ENCODE measurements around the gene TOR1A.

Gene TOR1A

GRCh38 chr9:129822898-129823541, 916 bp downstream of the TOR1A start:
- H3K79me2 ChIP-seq (ENCODE audit: control insufficient read depth, low read length) = peaks cover 33% of the 10 kb centered on the region
- TF ChIP-seq CTCF (IDR thresholded peaks at IDR 0.05; ENCODE audit: low read depth, low read length, poor library complexity, severe bottlenecking) (no peak), EZH2phosphoT487 (IDR thresholded peaks at IDR 0.05; ENCODE audit: borderline replicate concordance, low read length) (no peak)
- H3K9me2 ChIP-seq (replicated peaks; ENCODE audit: control insufficient read depth, low read length) = no peaks in the 10 kb centered on the region
- no peaks in the 10 kb centered on the region for H3K9me3 ChIP-seq (ENCODE audit: control insufficient read depth, insufficient read depth, low read length)
- H3K27me3 ChIP-seq (ENCODE audit: control insufficient read depth, low read length) = no peaks in the 10 kb centered on the region
- H4K20me1 ChIP-seq (ENCODE audit: control insufficient read depth, insufficient read depth, low read depth, low read length) = no peaks in the 10 kb centered on the region
- no peak overlapping the region for H3K27ac ChIP-seq (ENCODE audit: low read depth, low read length)
- peaks cover 56% of the 10 kb centered on the region for H3K36me3 ChIP-seq (ENCODE audit: control insufficient read depth, low read length)
- peak overlapping the region; percentile 67 for H3K4me2 ChIP-seq (ENCODE audit: low read length)
- peak overlapping the region; percentile 82 for H3K4me3 ChIP-seq (ENCODE audit: low read length)
- H3K4me1 ChIP-seq (ENCODE audit: control insufficient read depth, low read length) = peaks cover 6% of the 10 kb centered on the region
- peaks cover 14% of the 10 kb centered on the region for H3F3A ChIP-seq (ENCODE audit: control insufficient read depth, insufficient read depth)

GRCh38 chr9:129816501-129817435, 7.2 kb downstream of the TOR1A start:
- H3F3A ChIP-seq (ENCODE audit: control insufficient read depth, insufficient read depth) = no peaks in the 10 kb centered on the region
- H3K4me1 ChIP-seq (ENCODE audit: control insufficient read depth, low read length) = no peaks in the 10 kb centered on the region
- no peak overlapping the region for H3K4me2 ChIP-seq (ENCODE audit: low read length)
- H3K79me2 ChIP-seq (ENCODE audit: control insufficient read depth, low read length) = peaks cover 17% of the 10 kb centered on the region
- no peak for TF ChIP-seq CTCF (IDR thresholded peaks at IDR 0.05; ENCODE audit: low read depth, low read length, poor library complexity, severe bottlenecking)
- TF ChIP-seq EZH2phosphoT487 (IDR thresholded peaks at IDR 0.05; ENCODE audit: borderline replicate concordance, low read length) = no peak
- no peaks in the 10 kb centered on the region for H4K20me1 ChIP-seq (ENCODE audit: control insufficient read depth, insufficient read depth, low read depth, low read length)
- H3K27ac ChIP-seq (ENCODE audit: low read depth, low read length) = no peak overlapping the region
- no peak overlapping the region for H3K4me3 ChIP-seq (ENCODE audit: low read length)
- H3K9me3 ChIP-seq (ENCODE audit: control insufficient read depth, insufficient read depth, low read length) = no peaks in the 10 kb centered on the region
- H3K27me3 ChIP-seq (ENCODE audit: control insufficient read depth, low read length) = no peaks in the 10 kb centered on the region
- H3K9me2 ChIP-seq (replicated peaks; ENCODE audit: control insufficient read depth, low read length) = no peaks in the 10 kb centered on the region
- H3K36me3 ChIP-seq (ENCODE audit: control insufficient read depth, low read length) = peaks cover 76% of the 10 kb centered on the region

- no peaks in the 10 kb centered on the region for H3K4me1 ChIP-seq (ENCODE audit: control insufficient read depth, low read length)
- H3K4me3 ChIP-seq (ENCODE audit: low read length) = no peak overlapping the region
- H3K27ac ChIP-seq (ENCODE audit: low read depth, low read length) = no peak overlapping the region
- TF ChIP-seq EZH2phosphoT487 (IDR thresholded peaks at IDR 0.05; ENCODE audit: borderline replicate concordance, low read length) (no peak), CTCF (IDR thresholded peaks at IDR 0.05; ENCODE audit: low read depth, low read length, poor library complexity, severe bottlenecking) (no peak)
- no peaks in the 10 kb centered on the region for H3K9me2 ChIP-seq (replicated peaks; ENCODE audit: control insufficient read depth, low read length)
- no peak overlapping the region for H3K4me2 ChIP-seq (ENCODE audit: low read length)
- H4K20me1 ChIP-seq (ENCODE audit: control insufficient read depth, insufficient read depth, low read depth, low read length) = no peaks in the 10 kb centered on the region
- H3F3A ChIP-seq (ENCODE audit: control insufficient read depth, insufficient read depth) = no peaks in the 10 kb centered on the region
- 0 out of 2 replicates have a peak, but pooled peaks cover 4% of the 10 kb centered on the region for H3K79me2 ChIP-seq (ENCODE audit: control insufficient read depth, low read length)
- H3K36me3 ChIP-seq (ENCODE audit: control insufficient read depth, low read length) = peaks cover 75% of the 10 kb centered on the region
- no peaks in the 10 kb centered on the region for H3K9me3 ChIP-seq (ENCODE audit: control insufficient read depth, insufficient read depth, low read length)
- no peaks in the 10 kb centered on the region for H3K27me3 ChIP-seq (ENCODE audit: control insufficient read depth, low read length)
Observed at GRCh38 chr9:129815278-129815677, 8.7 kb downstream of the TOR1A start.
